Islet precursor cell (in vitro differentiated cells): ENCODE data around the gene CGB1.

Experiments used
- DNase-seq: peaks from one replicate; pipeline ENCODE4 v3.0.0-alpha.2; 2018

The CGB1 gene

DNA sequence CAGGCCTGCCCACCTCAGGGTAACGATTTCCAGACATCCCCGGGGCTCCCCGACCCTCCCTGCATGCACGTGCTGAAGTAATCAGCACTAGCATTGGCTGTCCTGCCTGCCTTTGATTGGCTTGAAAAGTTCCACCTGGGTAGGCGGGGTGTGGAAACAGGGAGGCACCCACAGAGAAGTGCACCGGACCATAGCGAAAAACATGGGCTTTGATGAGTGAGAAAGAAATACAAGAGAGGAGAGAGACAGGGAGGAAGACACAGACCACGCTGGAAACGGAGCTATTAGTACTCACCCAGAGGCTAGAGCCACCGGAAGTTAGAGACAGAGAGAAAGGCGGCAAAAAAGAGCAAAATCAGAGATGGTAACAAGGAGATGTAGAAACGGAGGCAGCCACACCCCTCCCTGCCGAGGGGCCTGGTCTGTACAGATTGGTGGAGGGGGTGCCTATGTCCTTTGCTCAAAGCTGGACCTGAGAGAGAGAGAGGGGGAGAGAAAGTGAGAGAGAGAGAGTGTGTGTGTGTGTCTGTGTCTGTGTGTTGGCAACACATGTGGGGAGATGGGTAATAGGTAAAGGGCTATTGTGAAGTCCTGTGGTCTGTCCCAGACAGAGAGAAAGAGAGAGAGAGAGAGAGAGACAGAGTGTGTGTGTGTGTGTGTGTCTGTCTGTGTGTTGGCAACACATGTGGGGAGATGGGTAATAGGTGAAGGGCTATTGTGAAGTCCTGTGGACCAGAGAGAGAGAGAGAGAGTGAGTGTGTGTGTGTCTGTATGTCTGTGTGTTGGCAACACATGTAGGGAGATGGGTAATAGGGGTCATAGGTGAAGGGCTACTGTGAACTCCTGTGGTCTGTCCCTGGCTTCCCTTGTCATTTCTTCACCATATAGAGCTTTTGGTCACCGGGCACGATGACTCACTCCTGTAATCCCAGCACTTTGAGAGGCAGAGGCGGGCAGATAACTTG, 15.5 kb downstream of the CGB1 start:
- DNase-seq = peak; percentile 56

DNA sequence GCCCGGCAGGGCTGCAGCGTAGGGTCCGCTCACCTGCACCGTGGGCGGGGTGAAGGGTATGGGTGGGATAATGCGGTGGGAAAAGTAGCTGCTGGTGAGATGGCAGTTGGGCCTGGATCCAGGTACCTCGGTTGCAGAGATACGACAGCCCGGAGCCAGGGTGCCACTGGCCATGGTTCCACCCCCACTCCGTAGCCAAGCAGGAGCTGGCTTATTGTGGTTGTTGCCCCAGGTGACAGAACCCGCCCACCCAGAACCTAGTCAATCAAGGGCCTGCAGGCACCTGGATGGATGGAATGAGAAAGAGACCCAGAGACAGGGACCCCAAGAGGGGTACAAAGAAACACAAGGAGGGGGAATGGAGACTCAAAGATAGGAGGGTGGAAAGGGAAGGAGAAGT, 16.4 kb downstream of the CGB1 start:
- peak; percentile 59 for DNase-seq

DNA sequence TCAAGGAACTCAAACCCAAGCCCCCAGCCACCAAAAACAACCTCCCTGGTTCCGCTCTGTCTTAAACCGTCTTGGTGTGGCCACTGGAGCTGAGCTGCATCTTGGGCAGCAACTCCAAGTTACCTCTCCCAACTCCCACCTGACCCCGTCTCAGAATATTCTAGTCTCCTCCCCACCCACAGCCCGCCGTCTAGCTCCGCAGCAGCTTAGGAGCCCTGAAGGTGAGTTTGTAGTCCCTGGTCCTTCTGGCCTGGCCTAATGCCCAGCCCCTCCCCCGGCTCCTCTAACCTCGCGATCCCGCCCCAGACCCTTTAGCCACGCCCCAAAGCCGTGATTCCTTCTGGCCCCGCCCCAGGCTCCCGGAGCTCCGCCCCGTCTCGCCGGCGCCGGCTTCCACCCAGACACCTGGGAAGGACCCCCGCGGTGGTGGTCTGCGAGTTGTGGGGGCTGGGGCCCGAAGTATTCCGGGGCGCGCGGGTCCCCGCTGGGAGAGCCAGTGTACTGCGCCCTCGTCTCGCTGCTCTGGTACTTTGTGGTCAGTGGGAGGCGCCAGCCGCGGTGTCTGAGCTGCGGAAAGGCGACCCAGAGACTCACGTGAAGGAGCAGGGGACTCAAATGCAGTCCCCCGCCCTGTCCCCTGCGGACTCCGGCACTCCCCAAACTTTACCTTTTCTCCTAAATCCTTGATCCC, 17.3 kb downstream of the CGB1 start:
- peak; percentile 79 for DNase-seq

DNA sequence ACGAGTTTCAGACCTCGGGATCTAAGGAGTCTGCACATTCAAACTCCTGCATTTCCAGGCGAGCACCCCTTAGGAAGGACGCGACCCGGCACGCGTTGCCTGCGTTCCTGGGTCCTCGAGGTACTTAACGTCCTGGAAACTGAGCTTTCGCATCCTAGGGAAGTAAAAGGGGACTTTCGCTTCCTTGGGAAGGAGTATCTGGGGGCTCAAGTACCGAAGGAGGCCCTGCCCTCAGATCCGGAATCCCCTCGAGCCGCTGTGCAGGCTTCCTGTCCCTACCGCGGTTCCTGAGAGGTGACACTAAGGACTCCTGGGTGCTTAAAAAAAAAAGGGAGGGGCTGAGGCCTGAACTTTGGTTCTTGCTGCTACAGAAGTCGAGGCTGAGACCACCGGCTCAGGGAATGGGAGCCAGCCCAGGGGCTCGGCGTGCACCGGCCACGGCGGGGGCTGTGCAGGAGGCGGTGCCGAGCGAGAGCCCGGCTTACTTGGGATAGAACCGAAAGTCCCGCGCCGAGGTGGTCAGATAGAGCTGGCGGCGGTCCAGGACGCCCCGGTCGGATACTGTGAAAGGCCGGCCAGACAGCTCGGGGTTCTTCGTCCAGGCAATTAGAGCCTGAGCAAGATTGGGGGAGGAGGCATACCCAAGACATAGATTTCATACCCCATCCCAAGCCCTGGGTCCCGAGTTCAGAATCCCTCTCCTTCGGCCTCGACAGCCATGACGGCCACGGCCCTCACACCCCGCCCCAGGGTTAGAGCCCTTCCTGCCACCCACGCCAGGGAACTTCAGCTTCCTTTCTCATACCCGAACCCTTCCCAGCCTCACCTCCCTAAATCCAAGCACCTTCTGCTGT, 18.1 kb downstream of the CGB1 start:
- peak; percentile 51 for DNase-seq

DNA sequence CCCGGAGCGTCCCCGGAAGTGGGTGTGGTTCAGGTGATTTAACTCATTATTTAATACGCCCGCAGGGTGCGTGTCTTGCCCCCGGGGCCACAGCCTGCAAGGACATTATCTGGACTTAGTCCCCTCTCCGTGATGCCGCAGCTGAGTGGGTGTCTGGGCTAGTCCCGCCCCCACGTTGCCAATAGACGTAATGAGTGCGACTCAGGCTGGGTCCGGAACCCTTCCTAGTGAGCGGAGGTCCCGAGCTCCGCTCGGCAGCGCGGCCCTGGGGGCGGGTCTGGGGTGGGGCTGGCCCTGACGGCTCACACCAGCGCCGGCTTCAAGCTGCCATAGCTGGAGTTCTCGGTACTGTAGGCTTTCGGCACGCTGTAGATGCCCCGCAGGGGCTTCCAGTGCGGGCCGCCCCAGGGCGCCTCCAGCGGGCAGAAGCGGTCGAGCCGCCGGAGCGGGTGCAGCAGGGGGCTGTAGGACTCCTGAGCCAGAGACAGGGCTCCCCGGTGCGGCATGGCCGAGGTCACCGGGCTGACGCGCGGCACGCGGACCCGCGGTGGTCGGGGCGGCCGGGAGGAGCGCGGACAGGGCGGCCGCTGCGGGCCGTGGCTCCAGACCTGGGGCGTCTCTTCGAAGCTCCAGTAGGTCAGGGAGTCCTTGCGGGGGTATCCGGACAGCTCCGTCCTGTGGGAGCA, 18.9 kb downstream of the CGB1 start:
- peak; percentile 89 for DNase-seq

DNA sequence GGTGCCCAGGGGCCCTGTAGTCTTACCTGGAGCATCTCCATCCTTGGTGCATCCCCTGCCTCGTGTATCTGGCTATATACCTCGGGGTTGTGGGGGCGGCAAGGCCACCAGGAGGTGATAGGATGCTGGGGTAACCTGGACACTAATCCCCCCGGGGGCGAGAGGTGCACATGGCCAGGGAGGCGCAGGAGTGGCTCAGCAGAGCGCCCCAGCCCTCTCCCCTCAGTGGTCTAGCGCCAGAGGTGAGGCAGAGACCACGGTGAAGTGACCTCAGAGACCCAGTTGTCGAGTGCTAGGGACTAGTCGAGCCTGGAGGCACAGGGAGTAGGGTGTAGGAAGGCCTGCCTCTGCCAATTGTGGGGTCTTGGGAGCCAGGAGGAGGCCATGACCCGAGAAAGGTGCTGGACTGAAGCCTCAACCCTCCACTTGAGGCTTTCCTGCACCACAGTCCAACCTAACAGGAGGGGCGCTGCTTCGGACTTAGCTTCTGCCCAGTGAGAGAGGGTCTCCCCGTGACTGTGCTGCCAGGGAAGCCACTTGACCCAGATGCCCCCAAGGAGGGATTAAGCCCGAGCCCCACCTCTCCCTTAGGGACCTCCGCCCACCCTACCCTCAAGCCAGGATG, 19.5 kb downstream of the CGB1 start, which contains the start of gene LHB:
Gene LHB, minus strand, starts transcription at position 51 of the 625 bp plus-strand sequence. Its CDS starts 10 bp downstream, at position 41.
- no peak for DNase-seq

DNA sequence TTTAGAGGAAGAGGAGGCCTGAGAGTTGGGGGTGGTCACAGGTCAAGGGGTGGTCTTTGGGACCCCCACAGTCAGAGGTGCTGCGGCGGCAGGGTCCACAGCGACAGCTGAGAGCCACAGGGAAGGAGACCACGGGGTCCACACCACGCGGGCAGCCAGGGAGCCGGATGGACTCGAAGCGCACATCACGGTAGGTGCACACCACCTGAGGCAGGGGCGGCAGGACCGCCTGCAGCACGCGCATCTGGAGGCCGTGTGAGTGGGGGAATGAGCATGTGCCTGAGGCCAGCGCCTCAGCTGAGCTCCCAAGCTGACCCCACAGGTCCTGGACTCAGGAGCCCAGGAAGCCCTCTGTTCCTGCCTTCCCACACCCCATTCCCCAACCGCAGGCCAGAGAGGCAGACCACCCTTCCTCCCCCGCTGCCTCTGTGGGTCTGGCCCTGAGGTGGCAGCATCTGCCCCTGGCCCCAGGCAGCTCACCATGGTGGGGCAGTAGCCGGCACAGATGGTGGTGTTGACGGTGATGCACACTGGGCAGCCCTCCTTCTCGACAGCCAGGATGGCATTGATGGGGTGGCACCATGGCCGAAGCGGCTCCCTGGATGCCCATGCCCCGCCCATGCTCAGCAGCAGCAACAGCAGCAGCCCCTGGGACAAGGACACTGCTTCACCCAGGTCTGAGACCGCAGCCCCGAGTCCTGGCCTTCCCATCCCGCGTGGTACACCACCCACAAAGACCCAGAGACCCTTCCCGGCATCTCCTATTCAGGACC, 20.4 kb downstream of the CGB1 start:
- DNase-seq = peak; percentile 14

DNA sequence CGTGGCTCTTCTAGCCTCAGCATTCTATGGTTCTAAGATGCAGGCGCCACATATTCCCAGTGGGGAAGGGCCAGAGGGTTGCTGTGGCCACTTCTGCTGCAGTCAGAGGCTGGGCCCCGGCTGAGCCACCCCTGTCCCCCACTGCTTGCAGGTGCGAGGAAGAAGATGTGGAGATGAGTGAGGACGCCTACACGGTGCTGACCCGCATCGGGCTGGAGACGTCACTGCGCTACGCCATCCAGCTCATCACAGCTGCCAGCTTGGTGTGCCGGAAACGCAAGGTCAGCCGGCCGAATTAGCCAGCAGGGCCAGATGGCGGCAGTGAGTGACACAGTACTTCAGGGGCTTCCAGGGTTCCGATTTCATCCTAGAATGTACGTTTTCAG, 21.8 kb downstream of the CGB1 start:
- DNase-seq = peak; percentile 48

DNA sequence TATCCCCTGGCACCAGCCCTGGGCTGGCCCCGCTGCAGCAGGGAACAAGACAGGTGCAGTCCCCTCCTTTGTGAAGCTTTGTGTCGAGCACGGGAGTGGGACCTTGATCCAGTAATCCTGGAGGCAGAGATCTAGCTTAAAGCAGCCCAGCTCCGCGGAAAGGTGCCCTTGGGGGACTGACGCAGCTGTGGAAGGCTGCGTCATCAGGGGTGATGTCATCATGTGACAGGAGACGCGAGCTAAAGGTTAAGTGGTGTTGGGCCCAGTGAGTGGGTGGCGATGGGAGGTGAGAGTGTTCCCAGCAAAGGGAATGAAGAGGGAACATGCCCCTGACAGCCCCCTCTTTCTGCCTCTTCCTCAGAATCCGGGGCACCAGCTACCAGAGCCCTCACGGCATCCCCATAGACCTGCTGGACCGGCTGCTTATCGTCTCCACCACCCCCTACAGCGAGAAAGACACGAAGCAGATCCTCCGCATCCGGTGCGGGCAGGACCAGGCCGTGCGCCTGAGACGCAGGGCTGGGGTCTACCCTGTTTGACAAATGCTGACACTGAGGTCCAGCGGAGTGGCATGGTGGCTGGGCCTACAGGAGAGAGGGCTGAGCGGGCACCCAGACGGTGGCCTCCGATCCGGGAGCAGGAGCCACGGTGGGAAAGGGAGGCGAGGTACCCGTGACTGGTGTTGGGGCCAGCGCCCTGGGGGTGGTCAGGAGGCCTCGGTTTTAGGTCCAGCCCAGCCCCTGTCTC, 22.4 kb downstream of the CGB1 start:
- peak; percentile 61 for DNase-seq

DNA sequence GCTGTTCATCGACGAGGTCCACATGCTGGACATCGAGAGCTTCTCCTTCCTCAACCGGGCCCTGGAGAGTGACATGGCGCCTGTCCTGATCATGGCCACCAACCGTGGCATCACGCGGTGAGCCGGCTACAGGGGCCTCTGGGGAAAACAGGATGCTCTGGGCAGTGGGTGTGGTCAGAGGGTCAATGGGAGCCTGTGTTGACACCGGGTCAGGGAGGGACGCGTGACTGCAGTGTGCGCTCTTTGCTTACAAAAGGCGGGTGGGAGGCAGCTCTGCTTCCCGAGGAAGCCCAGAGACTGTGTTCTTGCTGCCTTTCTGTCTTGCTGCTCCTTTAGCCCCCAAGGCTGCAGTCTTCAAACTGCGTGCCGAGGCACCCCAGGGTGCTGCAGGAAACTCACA, 25.5 kb downstream of the CGB1 start:
- no peak for DNase-seq

DNA sequence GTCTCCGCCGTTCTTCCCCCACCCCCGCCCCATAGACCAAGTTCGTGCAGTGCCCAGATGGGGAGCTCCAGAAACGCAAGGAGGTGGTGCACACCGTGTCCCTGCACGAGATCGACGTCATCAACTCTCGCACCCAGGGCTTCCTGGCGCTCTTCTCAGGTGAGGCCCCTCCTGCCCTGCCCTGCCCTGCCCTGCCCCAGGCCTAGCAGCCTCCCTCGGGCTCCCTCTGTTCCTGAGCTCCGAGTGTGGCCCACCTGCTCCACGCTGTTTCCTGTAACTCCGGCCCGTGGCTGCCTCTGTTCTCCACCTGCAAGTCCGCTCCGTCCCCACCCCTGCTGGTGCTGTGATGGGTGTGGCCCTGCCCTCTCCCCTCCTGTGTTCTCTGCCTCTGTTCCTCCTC, 26.2 kb downstream of the CGB1 start:
- DNase-seq = no peak

DNA sequence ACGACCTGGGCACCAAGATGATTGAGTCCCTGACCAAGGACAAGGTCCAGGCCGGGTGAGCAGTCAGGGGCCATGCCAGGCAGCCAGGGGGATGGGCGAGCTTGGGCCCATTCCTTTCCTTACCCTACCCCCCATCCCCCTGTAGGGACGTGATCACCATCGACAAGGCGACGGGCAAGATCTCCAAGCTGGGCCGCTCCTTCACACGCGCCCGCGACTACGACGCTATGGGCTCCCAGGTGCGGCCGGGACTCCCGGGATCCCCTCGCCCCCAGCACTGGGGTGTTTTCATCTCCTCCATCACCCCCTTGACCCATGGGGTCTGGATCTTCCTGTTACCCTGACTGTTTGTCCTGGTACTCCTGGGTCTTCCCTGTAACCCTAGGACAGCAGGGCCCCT, 26.9 kb downstream of the CGB1 start:
- DNase-seq = no peak

DNA sequence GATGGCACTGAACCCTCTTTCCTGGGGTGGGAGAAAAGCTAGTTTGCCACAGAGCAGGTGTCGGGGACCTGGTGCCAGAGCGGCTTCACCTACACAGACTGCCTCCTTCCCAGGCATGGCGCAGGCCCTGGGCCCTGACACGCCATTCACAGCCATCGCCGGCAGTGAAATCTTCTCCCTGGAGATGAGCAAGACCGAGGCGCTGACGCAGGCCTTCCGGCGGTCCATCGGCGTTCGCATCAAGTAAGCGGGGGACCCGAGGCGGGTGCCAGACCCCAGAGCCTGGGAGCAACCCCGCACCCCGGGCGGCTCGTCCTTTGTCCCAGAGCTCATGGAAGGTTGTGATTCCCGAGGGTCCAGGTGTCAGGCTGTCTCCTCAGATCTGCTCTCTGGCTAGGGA, 29.8 kb downstream of the CGB1 start:
- DNase-seq = no peak

DNA sequence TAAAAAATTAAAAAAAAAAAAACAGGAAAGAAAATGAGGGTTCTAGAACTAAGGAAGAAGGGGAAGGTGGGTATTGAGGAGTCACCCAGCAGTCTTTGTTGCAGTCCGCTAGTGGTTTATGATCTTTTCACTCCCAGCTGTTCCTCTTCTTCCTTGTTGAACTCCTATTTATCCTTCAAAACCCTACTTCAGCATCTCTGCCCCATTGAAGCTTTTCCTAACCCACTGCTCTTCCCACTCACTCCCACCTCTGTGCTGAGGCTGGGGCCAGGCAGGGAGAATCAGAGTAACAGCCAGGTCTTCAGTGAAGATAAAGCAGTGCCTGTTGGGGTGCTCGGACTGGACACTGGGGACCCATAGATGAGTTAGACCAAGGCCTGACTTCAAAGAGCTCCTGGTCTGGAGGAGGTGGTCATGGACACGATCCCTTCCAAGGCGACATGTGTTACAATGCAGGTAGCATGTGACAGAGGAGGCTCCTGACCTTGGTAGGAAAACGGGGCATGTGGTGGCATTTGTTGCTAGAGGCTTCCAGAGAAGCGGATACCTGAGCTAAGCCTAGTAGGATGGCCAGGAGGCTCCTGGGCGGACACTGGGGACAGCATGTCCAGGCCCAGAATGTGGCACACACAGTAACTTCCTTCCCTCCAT, 31.6 kb downstream of the CGB1 start:
- DNase-seq = no peak

DNA sequence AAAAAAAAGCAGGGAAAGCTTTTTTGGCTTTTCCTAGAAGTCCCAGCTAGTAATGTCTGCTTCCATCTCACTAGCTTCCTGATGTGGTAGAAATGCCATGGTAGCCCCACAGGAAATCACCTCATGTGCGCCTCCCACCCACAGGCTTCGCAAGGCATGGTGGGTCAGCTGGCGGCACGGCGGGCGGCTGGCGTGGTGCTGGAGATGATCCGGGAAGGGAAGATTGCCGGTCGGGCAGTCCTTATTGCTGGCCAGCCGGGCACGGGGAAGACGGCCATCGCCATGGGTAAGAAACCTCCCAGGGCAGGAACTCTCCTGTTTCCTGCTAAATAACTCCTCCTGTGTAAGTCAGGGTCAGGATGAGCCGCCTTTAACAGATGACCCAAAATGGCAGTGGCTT, 32.6 kb downstream of the CGB1 start:
- no peak for DNase-seq

DNA sequence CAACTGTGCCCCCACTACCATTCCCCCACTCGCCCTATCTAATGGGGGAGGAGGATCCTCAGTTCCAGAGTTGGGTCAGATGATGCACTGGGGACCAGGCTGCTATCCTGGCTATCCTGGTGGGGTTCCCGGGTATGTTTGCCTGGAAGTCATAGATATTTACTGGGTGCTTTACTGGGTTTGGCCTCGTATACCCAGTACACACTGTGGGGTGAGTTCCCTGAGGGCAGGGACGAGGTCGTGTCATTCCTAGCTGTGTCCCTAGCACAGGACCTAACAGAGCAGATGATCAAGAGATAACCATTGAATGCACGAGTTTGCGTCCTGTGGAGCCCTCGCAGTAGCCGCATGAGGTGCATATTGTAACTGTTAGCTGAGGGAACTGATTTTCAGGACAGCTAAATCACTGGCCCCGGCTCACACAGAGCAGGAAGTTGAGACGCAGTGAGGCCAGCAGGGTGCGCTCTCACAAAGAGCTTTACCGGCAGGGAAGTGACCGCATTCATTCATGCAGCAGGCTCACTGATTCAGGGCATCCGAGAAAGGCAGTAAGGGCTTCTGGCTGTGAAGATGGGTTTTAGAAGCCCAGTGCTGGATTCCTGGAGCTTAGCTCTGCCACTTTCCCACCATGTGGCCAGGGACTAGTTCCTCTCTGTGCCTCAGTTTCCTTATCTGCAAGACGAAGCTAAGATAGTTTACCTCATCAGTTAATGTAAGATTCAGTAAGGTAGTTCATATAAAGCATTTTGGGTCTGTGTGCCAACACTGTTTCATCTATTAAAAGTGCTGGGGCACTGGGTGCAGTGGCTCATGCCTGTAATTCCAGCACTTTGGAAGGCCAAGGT, 37.0 kb downstream of the CGB1 start:
- DNase-seq = peak; percentile 92

DNA sequence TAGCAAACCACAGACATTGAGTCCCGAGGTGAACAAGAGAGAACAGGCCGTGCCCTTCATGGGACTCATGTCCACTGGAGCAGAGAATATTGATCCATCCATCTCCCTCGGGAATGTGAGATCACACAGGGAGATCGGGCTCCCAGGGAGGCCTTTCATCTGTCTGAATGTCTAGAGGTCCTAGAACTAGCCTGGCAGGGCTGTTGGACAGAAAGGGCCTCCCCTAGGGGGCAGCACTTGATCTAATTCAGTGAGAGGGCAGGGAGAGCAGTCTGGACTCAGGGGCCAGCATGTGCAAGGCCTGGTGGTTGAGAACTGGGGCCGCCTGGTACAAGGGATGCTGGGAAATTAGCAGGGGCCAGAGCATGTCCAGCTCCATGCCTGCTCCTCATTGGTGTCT, 38.7 kb downstream of the CGB1 start:
- DNase-seq = peak; percentile 92

DNA sequence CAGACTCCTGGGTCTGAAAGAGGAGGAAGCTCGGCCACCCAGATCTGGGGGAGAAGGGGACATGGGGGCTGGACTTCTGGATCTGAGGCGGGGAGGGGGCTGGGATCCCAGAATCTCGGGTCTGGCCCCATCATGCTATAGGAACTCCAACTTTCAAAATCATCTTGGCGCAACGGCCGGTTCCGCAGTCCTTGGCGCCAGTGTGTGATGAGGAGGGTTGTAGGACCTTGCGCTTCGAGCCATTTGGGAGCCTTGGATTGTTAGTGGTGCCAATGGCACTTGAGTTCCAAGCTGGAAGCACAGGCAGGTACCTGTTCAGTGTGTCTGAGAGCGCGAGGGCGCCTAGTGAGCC, 42.7 kb downstream of the CGB1 start:
- DNase-seq = no peak
